ENCODE results near the gene PHTF1. TPM values are rescaled to one million over a fixed set of nuclear protein-coding genes. Genes with fewer than 3 reads are reported as not detected.

PHTF1 gene
- total RNA-seq = 10 to 100 TPM in 2 of 6 donors, 1 to 10 TPM in 4; 4.6 to 12.9 (median 6.8) TPM
- polyA plus RNA-seq = 1 to 10 TPM; 5.3 to 7.0 TPM

- Histone ChIP-seq H3K4me1 (peaks cover 0 to 11% (median 7%) of the 10 kb centered on the region in 3 donors), H3K9me3 (no peaks in the 10 kb centered on the region), H3K27ac (peak within 1 kb of the TSS; percentile 87 to 93 (median 91)), H3K27me3 (no peaks in the 10 kb centered on the region), H3K36me3 (no peaks in the 10 kb centered on the region), H3K4me3 (peak within 1 kb of the TSS; percentile 78 to 99 (median 96))
- ATAC-seq (peak; percentile 77 to 94 (median 84)), FAIRE-seq (no peak), DNase-seq (peak; percentile 61 to 89 (median 74))
- intact Hi-C loops (cut with DNase I) = no loop called here
- WGBS, 2 donors = 0% methylated on average over 46 to 47 of the region's 47 CpGs
- TF ChIP-seq, protein P1, sequence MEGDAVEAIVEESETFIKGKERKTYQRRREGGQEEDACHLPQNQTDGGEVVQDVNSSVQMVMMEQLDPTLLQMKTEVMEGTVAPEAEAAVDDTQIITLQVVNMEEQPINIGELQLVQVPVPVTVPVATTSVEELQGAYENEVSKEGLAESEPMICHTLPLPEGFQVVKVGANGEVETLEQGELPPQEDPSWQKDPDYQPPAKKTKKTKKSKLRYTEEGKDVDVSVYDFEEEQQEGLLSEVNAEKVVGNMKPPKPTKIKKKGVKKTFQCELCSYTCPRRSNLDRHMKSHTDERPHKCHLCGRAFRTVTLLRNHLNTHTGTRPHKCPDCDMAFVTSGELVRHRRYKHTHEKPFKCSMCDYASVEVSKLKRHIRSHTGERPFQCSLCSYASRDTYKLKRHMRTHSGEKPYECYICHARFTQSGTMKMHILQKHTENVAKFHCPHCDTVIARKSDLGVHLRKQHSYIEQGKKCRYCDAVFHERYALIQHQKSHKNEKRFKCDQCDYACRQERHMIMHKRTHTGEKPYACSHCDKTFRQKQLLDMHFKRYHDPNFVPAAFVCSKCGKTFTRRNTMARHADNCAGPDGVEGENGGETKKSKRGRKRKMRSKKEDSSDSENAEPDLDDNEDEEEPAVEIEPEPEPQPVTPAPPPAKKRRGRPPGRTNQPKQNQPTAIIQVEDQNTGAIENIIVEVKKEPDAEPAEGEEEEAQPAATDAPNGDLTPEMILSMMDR (IDR thresholded peaks at IDR 0.05) = no peak
Observed at GRCh38 chr1:113759333-113760101, at the start of gene PHTF1. TSS of gene PHTF1 (minus strand) at chr1:113759486. CDS start at chr1:113758703, 783 bp downstream.

DNA sequence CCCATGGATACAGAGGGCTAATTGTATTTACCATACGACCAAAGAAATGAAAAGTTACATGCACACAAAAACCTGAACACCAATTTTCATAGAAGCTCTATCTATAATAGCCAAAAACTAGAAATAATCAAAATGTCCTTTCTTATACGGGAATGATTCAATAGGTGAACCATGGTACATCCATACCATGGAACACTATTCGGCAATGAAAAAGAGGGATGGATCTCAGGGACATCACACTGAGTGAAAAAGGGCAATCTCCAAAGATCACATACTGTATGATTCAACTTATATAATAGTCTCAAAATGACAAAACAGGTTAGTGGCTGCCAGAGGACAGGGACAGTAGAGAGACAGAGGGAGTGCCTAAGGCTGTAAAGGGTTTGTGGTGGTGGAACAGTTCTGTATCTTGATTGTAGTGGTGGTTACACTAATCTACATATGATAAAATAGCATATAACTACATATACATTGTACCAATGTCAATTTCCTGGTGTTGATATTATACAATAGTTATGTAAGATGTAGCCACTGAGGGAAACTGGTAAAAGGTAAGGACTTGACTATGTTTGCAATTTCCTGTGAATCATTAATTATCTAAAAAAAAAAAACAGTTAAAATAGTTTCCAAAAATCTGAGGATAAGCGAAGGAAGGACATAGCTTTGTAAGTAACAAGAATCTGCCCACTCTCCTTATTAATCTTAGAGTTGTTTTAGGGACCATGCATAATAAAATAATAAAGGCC is 49.3 kb upstream of the PHTF1 start:
- DNase-seq (no peak), ATAC-seq (no peak), FAIRE-seq (no peak)
- Histone ChIP-seq H3K27me3 (no peaks in the 10 kb centered on the region), H3K4me3 (peak overlapping the region in 2 of 4 donors; percentile 78 to 82), H3K36me3 (no peaks in the 10 kb centered on the region), H3K4me1 (peaks cover 0 to 44% (median 36%) of the 10 kb centered on the region in 3 donors), H3K27ac (peak overlapping the region in 2 of 4 donors; percentile 96 to 97), H3K9me3 (no peaks in the 10 kb centered on the region)
- WGBS, 2 donors = 76 to 79% methylated on average over 4 of the region's 4 CpGs
- intact Hi-C loops (cut with DNase I) = no loop called here
- TF ChIP-seq, protein P1 (IDR thresholded peaks at IDR 0.05) = no peak

DNA sequence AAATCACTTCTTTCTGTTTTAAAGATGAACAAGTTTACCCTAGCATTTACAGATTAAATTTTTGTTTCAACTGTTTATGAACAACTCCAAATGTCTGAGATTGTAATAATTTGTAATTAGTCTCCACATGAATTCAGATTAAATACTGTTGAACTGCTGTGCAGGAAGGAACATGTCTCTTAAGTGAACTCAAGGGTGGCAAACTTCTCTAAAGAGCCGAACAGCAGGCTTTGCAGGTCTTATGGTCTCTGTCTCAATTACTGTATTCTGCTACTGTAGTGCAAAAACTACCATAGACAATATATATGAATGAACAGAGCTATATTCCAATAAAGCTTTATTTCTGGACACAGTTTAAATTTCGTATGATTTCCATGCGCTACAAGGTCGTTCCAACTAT is 46.4 kb upstream of the PHTF1 start:
- FAIRE-seq (no peak), ATAC-seq (no peak), DNase-seq (no peak)
- WGBS, 2 donors = 86 to 90% methylated on average over 4 of the region's 4 CpGs
- TF ChIP-seq, protein P1 (IDR thresholded peaks at IDR 0.05) = no peak
- no peaks in the 10 kb centered on the region for H3K9me3 ChIP-seq
- H3K4me1 ChIP-seq = peaks cover 18 to 60% (median 53%) of the 10 kb centered on the region in 3 donors
- H3K27ac ChIP-seq = peak overlapping the region in 2 of 4 donors; percentile 71 to 84
- no peak overlapping the region for H3K4me3 ChIP-seq
- H3K27me3 ChIP-seq = no peaks in the 10 kb centered on the region
- intact Hi-C loops (cut with DNase I) = no loop called here
- no peaks in the 10 kb centered on the region for H3K36me3 ChIP-seq

DNA sequence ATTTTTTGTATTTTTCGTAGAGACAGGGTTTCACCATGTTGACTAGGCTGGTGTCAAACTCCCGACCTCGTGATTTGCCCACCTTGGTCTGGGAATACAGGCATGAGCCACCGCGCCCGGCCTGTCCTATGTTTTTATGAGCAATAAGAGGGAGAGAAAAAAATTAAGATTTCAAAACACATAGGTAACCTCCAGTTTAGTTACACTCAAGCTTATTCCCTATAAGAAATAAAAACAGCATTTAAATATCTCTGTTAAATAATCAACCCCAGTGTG is 45.9 kb upstream of the PHTF1 start:
- intact Hi-C loops (cut with DNase I) = no loop called here
- peaks cover 18 to 60% (median 58%) of the 10 kb centered on the region in 3 donors for H3K4me1 ChIP-seq
- ATAC-seq (no peak), DNase-seq (peak in 1 of 6 donors; percentile 18), FAIRE-seq (no peak)
- 87 to 90% methylated on average over 6 of the region's 6 CpGs for WGBS, 2 donors
- TF ChIP-seq, protein P1 (IDR thresholded peaks at IDR 0.05) = no peak
- no peaks in the 10 kb centered on the region for H3K36me3 ChIP-seq
- peak overlapping the region; percentile 13 to 84 (median 58) for H3K27ac ChIP-seq
- peak overlapping the region in 1 of 4 donors; percentile 5 for H3K4me3 ChIP-seq
- no peaks in the 10 kb centered on the region for H3K27me3 ChIP-seq
- no peaks in the 10 kb centered on the region for H3K9me3 ChIP-seq
